GM12878 (cell line): ENCODE results near the gene DIS3L. TPM values are rescaled to one million over a fixed set of nuclear protein-coding genes. Genes with fewer than 3 reads are reported as not detected.
A peak's percentile ranks its signal among the peaks of the same experiment; 100 is the strongest.

Experiments
- ASH2L ChIP-seq: fragments of 300-600, 200-600 bp; sonication (generic); IDR thresholded peaks from 2 replicates; pipeline ENCODE4 v1.6.1; 2017; ENCODE audit warnings: low read depth, mild to moderate bottlenecking, borderline replicate concordance
- CEBPB ChIP-seq, 2 experiments: fragments of 150-350 bp in 1 of 2; IDR thresholded peaks; 2 replicates each; pipeline ENCODE4 v1.6.1; 2012 to 2014; ENCODE audit warnings: low read depth in 2 of 2, low read length in 2 of 2, borderline replicate concordance in 1 of 2, inconsistent platforms in 1 of 2
- EGR1 ChIP-seq, 2 experiments: IDR thresholded peaks; 1 replicate in 1 of 2; 2 replicates in 1 of 2; pipeline ENCODE4 v1.6.1; 2011 to 2012; ENCODE audit warnings: low read depth in 2 of 2, low read length in 2 of 2, borderline replicate concordance in 1 of 2, mild to moderate bottlenecking in 1 of 2, moderate library complexity in 1 of 2
- ESRRA ChIP-seq: IDR thresholded peaks from 2 replicates; pipeline ENCODE4 v1.6.1; 2012; ENCODE audit warnings: mild to moderate bottlenecking, low read length, improper control_type of control experiment
- ETV6 ChIP-seq, 2 experiments: fragments of 450-650 bp in 1 of 2; IDR thresholded peaks in 1 of 2; conservative IDR thresholded peaks in 1 of 2; 2 replicates each; pipeline ENCODE4 v1.6.1; 2014; ENCODE audit warnings: antibody characterized with exemption in 1 of 2, borderline replicate concordance in 1 of 2, low read depth in 1 of 2, mild to moderate bottlenecking in 1 of 2, moderate library complexity in 1 of 2
- FOXM1 ChIP-seq: IDR thresholded peaks from 2 replicates; pipeline ENCODE4 v1.6.1; 2012; ENCODE audit warnings: low read depth, mild to moderate bottlenecking, inconsistent platforms, low read length, moderate library complexity
- GABPA ChIP-seq: IDR thresholded peaks from 2 replicates; pipeline ENCODE4 v1.6.1; 2014; ENCODE audit warnings: antibody characterized with exemption, low read depth, mild to moderate bottlenecking, inconsistent platforms
- HSF1 ChIP-seq: fragments of 150-350 bp; IDR thresholded peaks from 2 replicates; pipeline ENCODE4 v1.6.1; 2014; ENCODE audit warnings: mild to moderate bottlenecking, low read depth, low read length
- IKZF1 ChIP-seq: fragments of 450-650 bp; conservative IDR thresholded peaks from 2 replicates; pipeline ENCODE4 v1.6.1; 2017; ENCODE audit warnings: antibody characterized with exemption, mild to moderate bottlenecking
- IRF4 ChIP-seq: IDR thresholded peaks from 2 replicates; pipeline ENCODE4 v1.6.1; 2011; ENCODE audit warnings: low read depth, low read length
- KDM1A ChIP-seq: fragments of 200-600 bp; sonication (generic); IDR thresholded peaks from 2 replicates; pipeline ENCODE4 v1.6.1; 2016; ENCODE audit warnings: borderline replicate concordance
- MYB ChIP-seq: fragments of 150-350 bp; IDR thresholded peaks from 2 replicates; pipeline ENCODE4 v1.6.1; 2014; ENCODE audit warnings: mild to moderate bottlenecking, low read depth, low read length, borderline replicate concordance
- NFIC ChIP-seq: IDR thresholded peaks from 2 replicates; pipeline ENCODE4 v1.6.1; 2012; ENCODE audit warnings: low read depth, mild to moderate bottlenecking, inconsistent platforms, low read length, moderate library complexity
- NR2C1 ChIP-seq: fragments of 450-650 bp; IDR thresholded peaks from 2 replicates; pipeline ENCODE4 v1.6.1; 2017; ENCODE audit warnings: antibody characterized with exemption, mild to moderate bottlenecking, moderate library complexity
- RAD21 ChIP-seq: IDR thresholded peaks from 2 replicates; pipeline ENCODE4 v1.6.1; 2011; ENCODE audit warnings: mild to moderate bottlenecking, low read depth, low read length, moderate library complexity; ENCODE audit not compliant: insufficient read depth
- RB1 ChIP-seq: fragments of 450-650 bp; formaldehyde crosslinking; IDR thresholded peaks from 2 replicates; pipeline ENCODE4 v1.6.1; 2017; ENCODE audit warnings: mild to moderate bottlenecking, borderline replicate concordance
- RUNX3 ChIP-seq: IDR thresholded peaks from 2 replicates; pipeline ENCODE4 v1.6.1; 2012; ENCODE audit warnings: low read length, inconsistent platforms
- SKIL ChIP-seq: fragments of 450-650 bp; IDR thresholded peaks from 2 replicates; pipeline ENCODE4 v1.6.1; 2017; ENCODE audit warnings: mild to moderate bottlenecking, low read depth, inconsistent platforms; ENCODE audit not compliant: poor library complexity, severe bottlenecking
- SMAD1 ChIP-seq: fragments of 450-650 bp; IDR thresholded peaks from 2 replicates; pipeline ENCODE4 v1.6.1; 2018; ENCODE audit warnings: mild to moderate bottlenecking, low read depth; ENCODE audit not compliant: partially characterized antibody
- SUZ12 ChIP-seq: fragments of 200-600 bp; sonication (generic); IDR thresholded peaks from one replicate; pipeline ENCODE4 v1.6.1; 2018; ENCODE audit warnings: antibody characterized with exemption, mild to moderate bottlenecking; ENCODE audit not compliant: unreplicated experiment
- TAF1 ChIP-seq: IDR thresholded peaks from 2 replicates; pipeline ENCODE4 v1.6.1; 2011; ENCODE audit warnings: mild to moderate bottlenecking, low read depth, low read length, borderline replicate concordance
- YBX1 ChIP-seq: fragments of 450-650 bp; IDR thresholded peaks from 2 replicates; pipeline ENCODE4 v1.6.1; 2016; ENCODE audit warnings: antibody characterized with exemption
- ZNF217 ChIP-seq: fragments of 450-650 bp; IDR thresholded peaks from 2 replicates; pipeline ENCODE4 v1.6.1; 2017; ENCODE audit warnings: antibody characterized with exemption, mild to moderate bottlenecking
- polyA plus RNA-seq, 11 experiments: library from polyadenylated mRNA; depleted of rRNA in 4 of 11; unstranded in 6 of 11; stranded (reverse) in 5 of 11; fragments of >200 nt; fragmentation: Nextera tagmentation in 4 of 11; fragmentation: Illumina TruSeq in 1 of 11; extraction: Ambion mirVana in 4 of 11; extraction: Trizol in 1 of 11; gene quantifications; 1 replicate in 1 of 11; 2 replicates in 10 of 11; pipeline versions ENCODE4 v1.2.1 to v1.2.3, GENCODE V29; 2011 to 2016; ENCODE audit warnings: inconsistent platforms in 2 of 11, missing spikeins in 2 of 11, low read depth in 1 of 11
- total RNA-seq, 4 experiments: library from RNA; depleted of rRNA in 3 of 4; stranded (reverse); fragments of >200 nt in 3 of 4; fragmentation: Illumina TruSeq in 1 of 4; extraction: Trizol in 1 of 4; gene quantifications; 2 replicates each; pipeline versions ENCODE4 v1.2.1 to v1.2.3, GENCODE V29; 2013 to 2021
- TF ChIP-seq, protein P1 (sequence below): fragments of 450-650 bp; IDR thresholded peaks from 2 replicates; pipeline ENCODE4 v1.6.1; 2014; ENCODE audit warnings: mild to moderate bottlenecking
- TF ChIP-seq, protein P2 (sequence below): IDR thresholded peaks from 2 replicates; pipeline ENCODE4 v1.6.1; 2012; ENCODE audit warnings: low read depth, low read length, improper control_type of control experiment

DIS3L gene
- total and polyA plus RNA-seq, 10 of the 15 experiments (the other 5 are each of a cell fraction or from before 2014, with no cell fraction given), result 7.6 to 33.7 (median 25.5) TPM

DNA sequence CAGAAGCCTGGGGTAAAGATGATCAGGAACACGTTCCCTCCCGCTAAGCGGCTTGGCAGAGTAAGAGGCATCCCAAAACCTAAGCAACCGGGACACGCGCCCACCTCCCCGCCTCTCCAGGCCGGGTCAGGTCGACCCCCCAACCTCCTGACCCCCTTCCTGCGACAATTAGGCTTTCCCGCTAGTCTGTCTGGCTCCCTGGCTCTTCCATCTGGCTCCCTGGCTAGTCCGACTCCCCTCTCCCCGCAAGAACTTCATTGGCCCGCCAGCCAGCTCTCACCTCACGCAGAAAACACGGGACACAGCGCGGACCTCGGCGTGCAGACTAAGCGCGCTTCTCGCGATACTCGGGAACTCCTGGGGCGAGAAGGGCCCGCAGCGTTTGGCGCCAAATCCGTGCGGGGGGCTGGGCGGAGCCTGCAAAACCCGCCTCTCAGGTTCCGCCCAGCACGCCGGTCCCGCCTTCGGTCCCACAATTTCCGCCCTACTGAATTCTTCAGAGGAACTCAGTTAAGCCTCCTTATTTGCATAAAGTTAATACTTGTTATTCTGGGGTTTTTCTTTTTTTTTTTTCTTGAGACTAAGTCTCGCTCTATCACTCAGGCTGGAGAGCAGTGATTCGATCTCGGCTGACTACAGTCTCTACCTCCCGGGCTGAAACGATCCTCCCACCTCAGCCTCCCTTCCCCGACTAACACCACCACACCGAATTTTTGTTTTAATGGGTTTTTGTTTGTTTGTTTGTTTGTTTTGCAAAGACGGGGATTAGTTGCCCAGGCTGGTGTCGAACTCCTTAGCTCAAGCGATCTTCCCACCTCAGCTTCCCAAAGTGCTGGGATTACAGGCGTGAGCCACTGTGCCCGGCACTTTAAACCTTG lies 63.2 kb downstream of the DIS3L start, which contains the start of gene TIPIN (continued):
- no peak for TF ChIP-seq SUZ12
- TF ChIP-seq EGR1 (IDR thresholded peaks at IDR 0.05; ENCODE audit: borderline replicate concordance in 1 of 2, low read depth in 2 of 2, low read length in 2 of 2), result no peak
- TF ChIP-seq HSF1, result no peak
- no peak for TF ChIP-seq FOXM1
- TF ChIP-seq MYB, result no peak
- peak; percentile 99 for TF ChIP-seq RB1
- no peak for TF ChIP-seq SMAD1
- TF ChIP-seq, protein P1, sequence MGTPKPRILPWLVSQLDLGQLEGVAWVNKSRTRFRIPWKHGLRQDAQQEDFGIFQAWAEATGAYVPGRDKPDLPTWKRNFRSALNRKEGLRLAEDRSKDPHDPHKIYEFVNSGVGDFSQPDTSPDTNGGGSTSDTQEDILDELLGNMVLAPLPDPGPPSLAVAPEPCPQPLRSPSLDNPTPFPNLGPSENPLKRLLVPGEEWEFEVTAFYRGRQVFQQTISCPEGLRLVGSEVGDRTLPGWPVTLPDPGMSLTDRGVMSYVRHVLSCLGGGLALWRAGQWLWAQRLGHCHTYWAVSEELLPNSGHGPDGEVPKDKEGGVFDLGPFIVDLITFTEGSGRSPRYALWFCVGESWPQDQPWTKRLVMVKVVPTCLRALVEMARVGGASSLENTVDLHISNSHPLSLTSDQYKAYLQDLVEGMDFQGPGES, result no peak
- TF ChIP-seq RAD21, result no peak
- peak; percentile 50 for TF ChIP-seq IKZF1
- TF ChIP-seq, protein P2, sequence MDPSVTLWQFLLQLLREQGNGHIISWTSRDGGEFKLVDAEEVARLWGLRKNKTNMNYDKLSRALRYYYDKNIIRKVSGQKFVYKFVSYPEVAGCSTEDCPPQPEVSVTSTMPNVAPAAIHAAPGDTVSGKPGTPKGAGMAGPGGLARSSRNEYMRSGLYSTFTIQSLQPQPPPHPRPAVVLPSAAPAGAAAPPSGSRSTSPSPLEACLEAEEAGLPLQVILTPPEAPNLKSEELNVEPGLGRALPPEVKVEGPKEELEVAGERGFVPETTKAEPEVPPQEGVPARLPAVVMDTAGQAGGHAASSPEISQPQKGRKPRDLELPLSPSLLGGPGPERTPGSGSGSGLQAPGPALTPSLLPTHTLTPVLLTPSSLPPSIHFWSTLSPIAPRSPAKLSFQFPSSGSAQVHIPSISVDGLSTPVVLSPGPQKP, result 0 out of 2 replicates have a peak, but pooled peaks have one; percentile 25
- TF ChIP-seq TAF1, result peak; percentile 60; the same call in 1 of the 2 replicates
- TF ChIP-seq ASH2L, result no peak
- TF ChIP-seq ESRRA, result no peak
- TF ChIP-seq KDM1A, result no peak
- TF ChIP-seq RUNX3, result peak; percentile 13; the same call in 1 of the 2 replicates
- no peak for TF ChIP-seq NFIC
- no peak for TF ChIP-seq IRF4
- TF ChIP-seq ZNF217, result no peak
- TF ChIP-seq CEBPB (IDR thresholded peaks at IDR 0.05; ENCODE audit: borderline replicate concordance in 1 of 2, low read depth in 2 of 2, low read length in 2 of 2), result no peak
- no peak for TF ChIP-seq SKIL
- TF ChIP-seq YBX1, result peak; percentile 74; the same call in 1 of the 2 replicates
- TF ChIP-seq ETV6 (conservative IDR thresholded peaks at IDR 0.05 in 1 of 2, IDR thresholded peaks at IDR 0.05 in 1 of 2; ENCODE audit: borderline replicate concordance in 1 of 2, low read depth in 1 of 2), result no peak
- TF ChIP-seq NR2C1, result no peak
- TF ChIP-seq GABPA, result peak; percentile 67; the same call in 1 of the 2 replicates
